NCI-H2227 (cell line): Measurements from ENCODE around the gene CD300A.
"Not testable (repeated sequence)": the region's sequence is repeated elsewhere in the genome, so short reads cannot be mapped to it uniquely, and the experiment has no call there.

Experiments
- DNase-seq: peaks from one replicate; lab custom pipeline; 2025; ENCODE audit not compliant: unreplicated experiment; lab: John Stamatoyannopoulos, UW

The CD300A gene

GRCh38 chr17:74478420-74479100, 12.1 kb downstream of the CD300A start:
- DNase-seq = no peak

GRCh38 chr17:74480290-74480689, 13.9 kb downstream of the CD300A start:
- DNase-seq = no peak

- DNase-seq = no peak
These were observed 15.2 kb downstream of the CD300A start for GRCh38 chr17:74481621-74482020.

GRCh38 chr17:74484066-74484465, 17.6 kb downstream of the CD300A start:
- DNase-seq = no peak

GRCh38 chr17:74485022-74485743, 18.7 kb downstream of the CD300A start:
- DNase-seq = no peak

- DNase-seq = no peak
These were observed 19.4 kb downstream of the CD300A start for GRCh38 chr17:74485841-74486240.

- DNase-seq = not testable (repeated sequence)
These were observed 21.8 kb downstream of the CD300A start for GRCh38 chr17:74488276-74488675.

GRCh38 chr17:74490716-74491115, 24.3 kb downstream of the CD300A start:
- no peak for DNase-seq

GRCh38 chr17:74491626-74492025, 25.2 kb downstream of the CD300A start:
- DNase-seq = no peak

- DNase-seq = peak; percentile 66
These were observed 26.9 kb downstream of the CD300A start for GRCh38 chr17:74493331-74493833.

- DNase-seq = no peak
These were observed 31.0 kb downstream of the CD300A start for GRCh38 chr17:74497471-74497870.

- DNase-seq = no peak
These were observed 33.6 kb downstream of the CD300A start for GRCh38 chr17:74499992-74500391.

- no peak for DNase-seq
These were observed 36.4 kb downstream of the CD300A start for GRCh38 chr17:74502861-74503260.

GRCh38 chr17:74503949-74504348, 37.5 kb downstream of the CD300A start:
- DNase-seq = not testable (repeated sequence)

- DNase-seq = no peak
These were observed 41.7 kb downstream of the CD300A start for GRCh38 chr17:74508156-74508555.

- DNase-seq = no peak
These were observed 45.6 kb downstream of the CD300A start for GRCh38 chr17:74512036-74512435.

- DNase-seq = no peak
These were observed 46.2 kb downstream of the CD300A start for GRCh38 chr17:74512624-74513091.

GRCh38 chr17:74513987-74514631, 47.7 kb downstream of the CD300A start:
- peak; percentile 67 for DNase-seq

GRCh38 chr17:74514632-74515334, 48.3 kb downstream of the CD300A start:
- peak; percentile 67 for DNase-seq

GRCh38 chr17:74515941-74516340, 49.5 kb downstream of the CD300A start:
- no peak for DNase-seq
